Ectodermal cell (in vitro differentiated cells): ENCODE results near the gene FOXQ1.

Experiments used
- H3K27ac ChIP-seq: 2 replicates; pipeline ENCODE4 v1.7.0; 2013; ENCODE audit warnings: mild to moderate bottlenecking, low read depth, low read length; ENCODE audit not compliant: insufficient read depth, poor library complexity, severe bottlenecking
- H3K27me3 ChIP-seq: 2 replicates; pipeline ENCODE4 v1.7.0; 2013; ENCODE audit warnings: mild to moderate bottlenecking, low read length; ENCODE audit not compliant: insufficient read depth, control insufficient read depth, poor library complexity, severe bottlenecking
- H3K36me3 ChIP-seq: one replicate; pipeline ENCODE4 v1.7.0; 2013; ENCODE audit warnings: low read length; ENCODE audit not compliant: control insufficient read depth, insufficient read depth
- H3K4me1 ChIP-seq: one replicate; pipeline ENCODE4 v1.7.0; 2013; ENCODE audit warnings: low read length; ENCODE audit not compliant: control insufficient read depth, insufficient read depth
- H3K4me3 ChIP-seq: 2 replicates; pipeline ENCODE4 v1.7.0; 2013; ENCODE audit warnings: low read depth, low read length, control low read depth; ENCODE audit not compliant: insufficient read depth
- H3K9me3 ChIP-seq: 2 replicates; pipeline ENCODE4 v1.7.0; 2013; ENCODE audit warnings: mild to moderate bottlenecking, low read length, moderate library complexity; ENCODE audit not compliant: control insufficient read depth
- WGBS, 2 experiments: methylation state at CpG; one replicate each; pipeline ENCODE4 v1.1.7; 2013; ENCODE audit warnings: missing lambda C conversion rate in 2 of 2; 5-methylcytosine and 5-hydroxymethylcytosine counted together

The FOXQ1 gene

GRCh38 chr6:1334684-1335083 is 22.8 kb downstream of the FOXQ1 start:
- H3K9me3 ChIP-seq, result no peaks in the 10 kb centered on the region
- H3K4me1 ChIP-seq, result peaks cover 3% of the 10 kb centered on the region
- H3K27me3 ChIP-seq, result no peaks in the 10 kb centered on the region
- WGBS, 2 experiments, result 53 to 61% methylated on average over 11 of the region's 11 CpGs
- H3K36me3 ChIP-seq, result no peaks in the 10 kb centered on the region
- H3K27ac ChIP-seq, result no peak overlapping the region
- no peak overlapping the region for H3K4me3 ChIP-seq

GRCh38 chr6:1335367-1336037 is 23.6 kb downstream of the FOXQ1 start:
- H3K27me3 ChIP-seq, result no peaks in the 10 kb centered on the region
- WGBS, 2 experiments, result 68 to 70% methylated on average over 14 of the region's 14 CpGs
- H3K27ac ChIP-seq, result no peak overlapping the region
- no peak overlapping the region for H3K4me3 ChIP-seq
- peaks cover 3% of the 10 kb centered on the region for H3K4me1 ChIP-seq
- H3K36me3 ChIP-seq, result no peaks in the 10 kb centered on the region
- H3K9me3 ChIP-seq, result no peaks in the 10 kb centered on the region

- Histone ChIP-seq H3K27ac (no peak overlapping the region), H3K9me3 (no peaks in the 10 kb centered on the region), H3K4me3 (no peak overlapping the region), H3K4me1 (peaks cover 3% of the 10 kb centered on the region), H3K36me3 (no peaks in the 10 kb centered on the region), H3K27me3 (no peaks in the 10 kb centered on the region)
- 86 to 87% methylated on average over 5 of the region's 5 CpGs for WGBS, 2 experiments
Observed at GRCh38 chr6:1336246-1336843, 24.4 kb downstream of the FOXQ1 start.

GRCh38 chr6:1337791-1338190 is 25.9 kb downstream of the FOXQ1 start:
- Histone ChIP-seq H3K27ac (no peak overlapping the region), H3K4me3 (no peak overlapping the region), H3K4me1 (peaks cover 3% of the 10 kb centered on the region), H3K36me3 (no peaks in the 10 kb centered on the region), H3K27me3 (no peaks in the 10 kb centered on the region), H3K9me3 (no peaks in the 10 kb centered on the region)
- 89 to 96% methylated on average over 3 of the region's 3 CpGs for WGBS, 2 experiments

- Histone ChIP-seq H3K27ac (no peak overlapping the region), H3K9me3 (no peaks in the 10 kb centered on the region), H3K4me1 (peaks cover 8% of the 10 kb centered on the region), H3K36me3 (no peaks in the 10 kb centered on the region), H3K27me3 (no peaks in the 10 kb centered on the region), H3K4me3 (no peak overlapping the region)
Observed at GRCh38 chr6:1346101-1346500, 34.2 kb downstream of the FOXQ1 start.

GRCh38 chr6:1346558-1347091 is 34.7 kb downstream of the FOXQ1 start:
- H3K4me1 ChIP-seq, result peaks cover 8% of the 10 kb centered on the region
- H3K27ac ChIP-seq, result no peak overlapping the region
- H3K4me3 ChIP-seq, result no peak overlapping the region
- no peaks in the 10 kb centered on the region for H3K36me3 ChIP-seq
- 90% methylated on average over 5 of the region's 5 CpGs for WGBS, 2 experiments
- no peaks in the 10 kb centered on the region for H3K27me3 ChIP-seq
- H3K9me3 ChIP-seq, result no peaks in the 10 kb centered on the region

GRCh38 chr6:1347161-1347560 is 35.3 kb downstream of the FOXQ1 start:
- peaks cover 8% of the 10 kb centered on the region for H3K4me1 ChIP-seq
- no peaks in the 10 kb centered on the region for H3K9me3 ChIP-seq
- no peak overlapping the region for H3K27ac ChIP-seq
- no peaks in the 10 kb centered on the region for H3K27me3 ChIP-seq
- H3K36me3 ChIP-seq, result no peaks in the 10 kb centered on the region
- H3K4me3 ChIP-seq, result no peak overlapping the region
- 91 to 96% methylated on average over 3 of the region's 3 CpGs for WGBS, 2 experiments

GRCh38 chr6:1348675-1349074 is 36.8 kb downstream of the FOXQ1 start:
- peaks cover 8% of the 10 kb centered on the region for H3K4me1 ChIP-seq
- no peaks in the 10 kb centered on the region for H3K36me3 ChIP-seq
- 30 to 35% methylated on average over 1 of the region's 1 CpG for WGBS, 2 experiments
- no peak overlapping the region for H3K4me3 ChIP-seq
- no peaks in the 10 kb centered on the region for H3K9me3 ChIP-seq
- no peaks in the 10 kb centered on the region for H3K27me3 ChIP-seq
- no peak overlapping the region for H3K27ac ChIP-seq

GRCh38 chr6:1349655-1350054 is 37.8 kb downstream of the FOXQ1 start:
- Histone ChIP-seq H3K4me3 (no peak overlapping the region), H3K9me3 (no peaks in the 10 kb centered on the region), H3K4me1 (peaks cover 8% of the 10 kb centered on the region), H3K27ac (no peak overlapping the region), H3K36me3 (no peaks in the 10 kb centered on the region), H3K27me3 (no peaks in the 10 kb centered on the region)
- 69 to 71% methylated on average over 1 of the region's 1 CpG for WGBS, 2 experiments

- Histone ChIP-seq H3K4me3 (no peak overlapping the region), H3K4me1 (peaks cover 8% of the 10 kb centered on the region)
- WGBS, 2 experiments, result 86 to 97% methylated on average over 2 of the region's 2 CpGs
Observed at GRCh38 chr6:1351381-1352008, 39.6 kb downstream of the FOXQ1 start.

More at GRCh38 chr6:1351381-1352008, 39.6 kb downstream of the FOXQ1 start:
- Histone ChIP-seq H3K9me3 (no peaks in the 10 kb centered on the region), H3K36me3 (no peaks in the 10 kb centered on the region), H3K27me3 (no peaks in the 10 kb centered on the region), H3K27ac (no peak overlapping the region)
